HFFc6 (cell line): ENCODE data around the gene COL4A1. TPM values are rescaled to one million over a fixed set of nuclear protein-coding genes. Genes with fewer than 3 reads are reported as not detected.

ENCODE experiments used
- DNase-seq: peaks from one replicate; pipeline ENCODE4 v3.0.0-alpha.2; 2018
- H3K27ac Mint-ChIP-seq: 2 replicates; pipeline ENCODE4 v1.8.0; 2020; ENCODE audit warnings: mild to moderate bottlenecking, mixed read lengths
- H3K27me3 Mint-ChIP-seq: 2 replicates; pipeline ENCODE4 v1.8.0; 2021; ENCODE audit warnings: mild to moderate bottlenecking, moderate library complexity, mixed read lengths; ENCODE audit not compliant: insufficient read depth
- H3K36me3 Mint-ChIP-seq: 2 replicates; pipeline ENCODE4 v1.8.0; 2021; ENCODE audit warnings: low read depth, mixed read lengths
- H3K4me1 Mint-ChIP-seq: 2 replicates; pipeline ENCODE4 v1.8.0; 2020; ENCODE audit warnings: low read depth, mixed read lengths
- H3K4me3 Mint-ChIP-seq: 2 replicates; pipeline ENCODE4 v1.8.0; 2020; ENCODE audit warnings: mild to moderate bottlenecking, moderate library complexity, mixed read lengths
- H3K9me3 Mint-ChIP-seq: 2 replicates; pipeline ENCODE4 v1.8.0; 2020; ENCODE audit warnings: mild to moderate bottlenecking, mixed read lengths
- total RNA-seq, 6 experiments: library from RNA; stranded (reverse); fragmentation: NEBNext Ultra II Directional; extraction: Animal tissue kit (Norgen Biotek cat#: 25700); gene quantifications; 2 replicates in 1 of 6; 3 replicates in 5 of 6; pipeline ENCODE4 v1.2.3, GENCODE V29; 2021
- TF ChIP-seq, protein P1 (sequence below): fragments of 200-600 bp; sonication (generic); IDR thresholded peaks from 2 replicates; pipeline ENCODE4 v1.5.0; 2021; ENCODE audit warnings: antibody characterized with exemption, mild to moderate bottlenecking

COL4A1 gene
- total RNA-seq, 6 experiments from 2014 or later, result 137 to 328 (median 148) TPM

DNA sequence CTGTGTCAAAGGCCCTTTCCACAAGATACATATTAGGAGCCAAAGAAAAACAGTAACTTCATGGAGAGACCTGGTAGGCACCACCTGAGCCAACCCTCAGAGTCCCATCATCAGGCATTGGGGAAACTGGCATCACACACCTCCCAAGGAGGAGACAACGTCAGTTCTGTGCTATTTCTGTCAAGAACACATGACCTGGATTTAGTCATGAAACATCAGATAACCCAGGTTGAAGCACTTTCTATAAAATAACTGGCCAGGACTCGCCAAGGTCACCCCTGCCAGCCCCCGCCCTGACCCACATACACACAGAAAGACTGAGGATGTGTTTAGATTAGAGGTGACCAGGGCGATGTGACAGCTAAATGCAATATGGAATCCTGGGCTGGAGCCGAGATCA is 35.6 kb downstream of the COL4A1 start:
- Mint-ChIP-seq H3K36me3 (peaks cover 5% of the 10 kb centered on the region; the same call in 1 of the 2 replicates), H3K27me3 (peaks cover 5% of the 10 kb centered on the region), H3K4me3 (no peak overlapping the region), H3K27ac (no peak overlapping the region), H3K4me1 (peaks cover 8% of the 10 kb centered on the region; the same call in 1 of the 2 replicates), H3K9me3 (no peaks in the 10 kb centered on the region)
- DNase-seq, result no peak
- TF ChIP-seq, protein P1, sequence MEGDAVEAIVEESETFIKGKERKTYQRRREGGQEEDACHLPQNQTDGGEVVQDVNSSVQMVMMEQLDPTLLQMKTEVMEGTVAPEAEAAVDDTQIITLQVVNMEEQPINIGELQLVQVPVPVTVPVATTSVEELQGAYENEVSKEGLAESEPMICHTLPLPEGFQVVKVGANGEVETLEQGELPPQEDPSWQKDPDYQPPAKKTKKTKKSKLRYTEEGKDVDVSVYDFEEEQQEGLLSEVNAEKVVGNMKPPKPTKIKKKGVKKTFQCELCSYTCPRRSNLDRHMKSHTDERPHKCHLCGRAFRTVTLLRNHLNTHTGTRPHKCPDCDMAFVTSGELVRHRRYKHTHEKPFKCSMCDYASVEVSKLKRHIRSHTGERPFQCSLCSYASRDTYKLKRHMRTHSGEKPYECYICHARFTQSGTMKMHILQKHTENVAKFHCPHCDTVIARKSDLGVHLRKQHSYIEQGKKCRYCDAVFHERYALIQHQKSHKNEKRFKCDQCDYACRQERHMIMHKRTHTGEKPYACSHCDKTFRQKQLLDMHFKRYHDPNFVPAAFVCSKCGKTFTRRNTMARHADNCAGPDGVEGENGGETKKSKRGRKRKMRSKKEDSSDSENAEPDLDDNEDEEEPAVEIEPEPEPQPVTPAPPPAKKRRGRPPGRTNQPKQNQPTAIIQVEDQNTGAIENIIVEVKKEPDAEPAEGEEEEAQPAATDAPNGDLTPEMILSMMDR, result no peak

DNA sequence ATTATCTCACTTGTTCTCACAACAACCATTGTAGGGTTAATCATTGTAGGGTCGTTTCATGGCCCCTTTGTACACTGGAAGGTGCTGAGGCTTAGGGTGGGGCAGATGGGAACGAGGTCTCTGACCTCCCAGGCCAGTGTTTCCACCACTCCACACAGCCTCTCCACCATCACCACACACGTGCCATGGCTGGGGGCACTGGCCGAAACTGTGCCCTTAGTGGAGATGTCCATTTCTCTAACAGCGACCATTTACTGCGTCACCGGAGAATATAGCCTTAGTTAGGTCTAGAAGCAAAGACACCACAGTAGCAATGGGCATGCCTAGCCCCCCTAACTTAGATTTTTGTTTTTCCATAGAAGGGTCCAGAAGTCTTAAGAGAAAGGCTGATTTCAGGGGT is 36.5 kb downstream of the COL4A1 start:
- peaks cover 5% of the 10 kb centered on the region for H3K27me3 Mint-ChIP-seq
- H3K4me1 Mint-ChIP-seq, result peaks cover 8% of the 10 kb centered on the region; the same call in 1 of the 2 replicates
- no peaks in the 10 kb centered on the region for H3K9me3 Mint-ChIP-seq
- H3K27ac Mint-ChIP-seq, result no peak overlapping the region
- no peak for DNase-seq
- peaks cover under 1% of the 10 kb centered on the region; the same call in 1 of the 2 replicates for H3K36me3 Mint-ChIP-seq
- H3K4me3 Mint-ChIP-seq, result no peak overlapping the region
- TF ChIP-seq, protein P1, result no peak

DNA sequence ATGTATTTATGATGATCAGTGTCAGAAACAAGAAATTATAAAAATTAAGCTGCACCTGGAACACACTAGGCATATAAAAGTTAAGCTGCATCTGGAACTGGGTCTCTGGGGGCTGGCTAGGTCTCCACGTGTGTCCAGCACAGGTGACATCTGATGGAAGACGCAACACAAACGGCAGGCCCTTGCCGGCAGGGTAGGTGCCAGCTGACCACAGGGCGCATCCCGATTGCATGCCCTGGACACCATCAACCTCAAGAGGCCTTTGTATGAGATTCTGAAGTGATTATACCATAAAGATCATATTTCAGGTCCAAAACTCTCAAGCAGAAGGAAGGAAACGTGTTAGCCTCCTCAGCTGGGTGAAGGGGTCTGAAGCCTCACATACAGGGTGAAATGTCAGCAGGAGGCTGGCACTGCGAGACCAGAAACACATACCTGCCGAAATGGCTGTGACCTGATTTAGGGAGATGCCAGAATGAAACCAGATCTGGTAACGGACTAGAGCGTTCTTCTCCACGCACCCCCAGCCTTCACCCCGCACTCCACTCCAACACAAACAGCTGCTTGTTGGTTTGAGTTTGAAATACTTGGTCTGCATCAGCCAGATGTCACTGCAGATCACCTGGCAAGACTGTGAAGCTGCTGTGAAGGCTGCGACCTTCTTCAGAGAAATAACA is 37.3 kb downstream of the COL4A1 start:
- TF ChIP-seq, protein P1, result no peak
- Mint-ChIP-seq H3K9me3 (no peaks in the 10 kb centered on the region), H3K4me3 (no peak overlapping the region), H3K27ac (no peak overlapping the region), H3K27me3 (peaks cover 5% of the 10 kb centered on the region), H3K36me3 (no peaks in the 10 kb centered on the region), H3K4me1 (peaks cover 8% of the 10 kb centered on the region; the same call in 1 of the 2 replicates)
- DNase-seq, result no peak

DNA sequence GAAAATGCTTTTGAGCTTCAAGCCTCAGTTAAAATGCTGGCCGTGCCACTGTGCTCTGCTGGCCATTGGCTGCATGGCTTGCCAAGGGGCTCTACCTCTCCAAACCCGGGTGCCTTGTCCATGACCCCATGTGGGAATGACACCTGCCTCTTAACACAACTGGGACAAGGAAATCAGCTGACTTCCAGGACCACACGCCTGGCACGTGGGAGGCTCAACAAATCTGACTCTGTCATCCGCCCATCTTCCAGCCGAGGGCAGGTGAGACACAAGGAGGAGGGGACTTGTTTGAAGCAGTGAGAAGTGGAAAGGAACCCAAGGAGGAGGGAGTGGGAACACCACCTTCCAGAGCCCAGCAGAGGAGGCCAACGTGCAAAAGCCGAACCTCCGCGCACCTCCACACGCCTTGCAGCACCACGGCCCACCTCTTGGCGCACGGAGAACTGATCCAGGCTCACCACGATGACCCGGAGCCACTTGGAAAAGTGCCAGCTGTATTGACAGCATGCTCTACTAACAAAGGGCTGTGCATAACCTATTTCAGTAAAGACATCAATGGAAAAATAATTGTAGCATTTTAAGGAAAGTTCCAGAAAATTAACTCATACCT is 38.3 kb downstream of the COL4A1 start:
- Mint-ChIP-seq H3K4me1 (peaks cover 14% of the 10 kb centered on the region), H3K27me3 (peaks cover 3% of the 10 kb centered on the region; the same call in 1 of the 2 replicates), H3K36me3 (no peaks in the 10 kb centered on the region), H3K9me3 (no peaks in the 10 kb centered on the region), H3K4me3 (no peak overlapping the region), H3K27ac (no peak overlapping the region)
- TF ChIP-seq, protein P1, result no peak
- no peak for DNase-seq

DNA sequence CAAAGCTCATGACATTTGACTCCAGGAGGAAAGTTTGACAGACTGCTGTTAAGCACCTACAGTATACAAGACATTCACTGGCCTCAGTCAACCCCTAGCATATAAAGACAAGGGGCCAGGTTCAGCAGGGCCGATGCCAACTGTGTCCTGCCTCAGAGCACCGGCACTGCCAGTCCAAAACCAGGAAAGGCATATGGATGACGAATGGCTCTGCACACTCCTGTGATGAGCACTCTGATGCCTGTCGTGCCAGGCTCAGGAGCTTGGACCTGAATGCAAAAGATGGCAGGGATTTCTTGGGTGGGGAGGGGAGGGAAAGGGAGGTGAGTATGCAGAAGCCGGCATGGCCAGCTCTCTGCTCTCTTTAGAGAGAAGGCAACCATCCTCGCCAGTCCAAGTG is 38.9 kb downstream of the COL4A1 start:
- H3K27me3 Mint-ChIP-seq, result peaks cover 3% of the 10 kb centered on the region; the same call in 1 of the 2 replicates
- H3K27ac Mint-ChIP-seq, result no peak overlapping the region
- no peak overlapping the region for H3K4me3 Mint-ChIP-seq
- H3K9me3 Mint-ChIP-seq, result no peaks in the 10 kb centered on the region
- peaks cover 18% of the 10 kb centered on the region for H3K4me1 Mint-ChIP-seq
- H3K36me3 Mint-ChIP-seq, result no peaks in the 10 kb centered on the region
- DNase-seq, result no peak
- TF ChIP-seq, protein P1, result no peak
